Activated CD8-positive, alpha-beta memory T cell treated with anti-CD3 and anti-CD28 coated beads for 1 hour (primary cell): Measurements from ENCODE around the gene RADIL.
A peak's percentile ranks its signal among the peaks of the same experiment; 100 is the strongest.

Source experiments
- DNase-seq, 2 donors: peaks; one replicate each; pipeline ENCODE4 v3.0.0-alpha.2; 2020; ENCODE audit warnings: low read depth in 1 of 2; ENCODE audit errors: extremely low read depth in 1 of 2

The RADIL gene

GRCh38 chr7:4763091-4763793, 120.3 kb downstream of the RADIL start:
- no peak for DNase-seq

GRCh38 chr7:4762121-4763055, 121.1 kb downstream of the RADIL start:
- no peak for DNase-seq

- no peak for DNase-seq
Measured at GRCh38 chr7:4760952-4761351, 122.6 kb downstream of the RADIL start.

GRCh38 chr7:4759211-4759610, 124.3 kb downstream of the RADIL start:
- DNase-seq, result no peak

- no peak for DNase-seq
Measured at GRCh38 chr7:4758791-4759190, 124.7 kb downstream of the RADIL start.

- no peak for DNase-seq
Measured at GRCh38 chr7:4758111-4758510, 125.4 kb downstream of the RADIL start.

GRCh38 chr7:4755045-4755444, 128.5 kb downstream of the RADIL start:
- no peak for DNase-seq

GRCh38 chr7:4754433-4755010, 129.0 kb downstream of the RADIL start:
- no peak for DNase-seq

- peak; percentile 72 to 81 for DNase-seq
Measured at GRCh38 chr7:4753598-4754432, 129.7 kb downstream of the RADIL start.

- DNase-seq, result no peak
Measured at GRCh38 chr7:4751398-4751947, 132.0 kb downstream of the RADIL start.

GRCh38 chr7:4749798-4750197, 133.7 kb downstream of the RADIL start:
- DNase-seq, result no peak

GRCh38 chr7:4749363-4749762, 134.2 kb downstream of the RADIL start:
- DNase-seq, result no peak
